Endothelial cell of umbilical vein (primary cell): ENCODE measurements around the gene EGR4.

Experiments used
- CTCF ChIP-seq, 2 donors: IDR thresholded peaks; 1 replicate in 1 of 2; 2 replicates in 1 of 2; pipeline ENCODE4 v1.5.1; 2011; ENCODE audit warnings: low read length in 2 of 2, mild to moderate bottlenecking in 2 of 2, moderate library complexity in 2 of 2, control low read depth in 1 of 2, inconsistent platforms in 1 of 2, low read depth in 1 of 2; ENCODE audit not compliant: insufficient read depth in 1 of 2; ENCODE audit errors: extremely low read depth in 1 of 2
- EZH2 ChIP-seq: IDR thresholded peaks from 2 replicates; pipeline ENCODE4 v1.6.1; 2012; ENCODE audit warnings: borderline replicate concordance, low read depth, mild to moderate bottlenecking, moderate library complexity, low read length, inconsistent platforms; ENCODE audit not compliant: severe bottlenecking
- POLR2A ChIP-seq: IDR thresholded peaks from 2 replicates; pipeline ENCODE4 v1.6.1; 2012; ENCODE audit warnings: low read depth, mild to moderate bottlenecking, control low read depth, low read length

- TF ChIP-seq EZH2 (no peak), CTCF (IDR thresholded peaks at IDR 0.05; ENCODE audit: extremely low read depth in 1 of 2, insufficient read depth in 1 of 2, low read depth in 1 of 2, low read length in 2 of 2) (no peak), POLR2A (no peak)
Observed at GRCh38 chr2:73259276-73259675, 34.1 kb downstream of the EGR4 start.
